Activated naive CD4-positive, alpha-beta T cell treated with anti-CD3 and anti-CD28 coated beads for 36 hours (primary cell): ENCODE measurements around the gene TAS1R3. TPM values are rescaled to one million over a fixed set of nuclear protein-coding genes. Genes with fewer than 3 reads are reported as not detected.

Source experiments
- CTCF ChIA-PET: fragments of 350-600 bp; sonication (Branson Sonifier 250); formaldehyde crosslinking; loops from one replicate; lab custom pipeline; 2021; ENCODE audit warnings: antibody characterized with exemption; lab: Charles Lee
- DNase-seq: peaks from one replicate; pipeline ENCODE4 v3.0.0-alpha.2; 2020
- H3K27ac Mint-ChIP-seq: one replicate; pipeline ENCODE4 v1.8.0; 2021; ENCODE audit warnings: mild to moderate bottlenecking, mixed read lengths
- H3K27me3 Mint-ChIP-seq: one replicate; pipeline ENCODE4 v1.8.0; 2021; ENCODE audit warnings: low read depth, mixed read lengths
- H3K36me3 Mint-ChIP-seq: one replicate; pipeline ENCODE4 v1.8.0; 2021; ENCODE audit warnings: low read depth, mixed read lengths
- H3K4me1 Mint-ChIP-seq: one replicate; pipeline ENCODE4 v1.8.0; 2021; ENCODE audit warnings: low read depth, mixed read lengths
- H3K4me3 Mint-ChIP-seq: one replicate; pipeline ENCODE4 v1.8.0; 2021; ENCODE audit warnings: mild to moderate bottlenecking, moderate library complexity, mixed read lengths
- H3K9me3 Mint-ChIP-seq: one replicate; pipeline ENCODE4 v1.8.0; 2021; ENCODE audit warnings: mixed read lengths
- intact Hi-C: fragments of 100-400 bp; cut with micrococcal nuclease; formaldehyde crosslinking; loops from one replicate; pipeline ENCODE4 v1.15.1; 2023
- total RNA-seq, 2 experiments: library from RNA; stranded (reverse); gene quantifications; one replicate each; pipeline ENCODE4 v1.2.3, GENCODE V29; 2021

TAS1R3 gene
- under 1 TPM; 0.10 to 0.14 TPM for total RNA-seq

- DNase-seq: no peak
- H3K4me3 Mint-ChIP-seq: no peak within 1 kb of the TSS
Measured at GRCh38 chr1:1331068-1331965, at the start of gene TAS1R3. Gene TAS1R3 (plus strand): TSS chr1:1331280. CDS start chr1:1331346, 66 bp downstream.

GRCh38 chr1:1281533-1282321 is 49.4 kb upstream of the TAS1R3 start:
- intact Hi-C loops: no loop called here
- no peak overlapping the region for H3K27ac Mint-ChIP-seq
- DNase-seq: peak; percentile 27
- no peaks in the 10 kb centered on the region for H3K4me1 Mint-ChIP-seq
- H3K9me3 Mint-ChIP-seq: no peaks in the 10 kb centered on the region
- H3K27me3 Mint-ChIP-seq: no peaks in the 10 kb centered on the region
- H3K36me3 Mint-ChIP-seq: no peaks in the 10 kb centered on the region
- CTCF ChIA-PET: interaction anchor here (0.8 to 1.5 kb wide), 3 partner anchors 8 to 19 kb away, joined by 3 to 4 read pairs (median 3); partner anchors contain the start of gene UBE2J2
- H3K4me3 Mint-ChIP-seq: no peak overlapping the region

More at GRCh38 chr1:1331068-1331965, at the start of gene TAS1R3:
- Mint-ChIP-seq H3K27me3 (no peaks in the 10 kb centered on the region), H3K4me1 (peaks cover under 1% of the 10 kb centered on the region), H3K36me3 (no peaks in the 10 kb centered on the region), H3K9me3 (no peaks in the 10 kb centered on the region), H3K27ac (no peak within 1 kb of the TSS)
- intact Hi-C loops: no loop called here
- CTCF ChIA-PET: no interaction called here

- Mint-ChIP-seq H3K4me1 (no peaks in the 10 kb centered on the region), H3K36me3 (no peaks in the 10 kb centered on the region), H3K9me3 (no peaks in the 10 kb centered on the region), H3K27ac (no peak overlapping the region), H3K4me3 (no peak overlapping the region), H3K27me3 (no peaks in the 10 kb centered on the region)
- intact Hi-C loops: no loop called here
- no peak for DNase-seq
- CTCF ChIA-PET: no interaction called here
Measured at GRCh38 chr1:1282998-1283397, 48.1 kb upstream of the TAS1R3 start.

- H3K36me3 Mint-ChIP-seq: no peaks in the 10 kb centered on the region
- no peaks in the 10 kb centered on the region for H3K4me1 Mint-ChIP-seq
- H3K27ac Mint-ChIP-seq: no peak overlapping the region
- CTCF ChIA-PET: no interaction called here
- DNase-seq: no peak
- intact Hi-C loops: no loop called here
- H3K4me3 Mint-ChIP-seq: no peak overlapping the region
- no peaks in the 10 kb centered on the region for H3K9me3 Mint-ChIP-seq
- H3K27me3 Mint-ChIP-seq: no peaks in the 10 kb centered on the region
Measured at GRCh38 chr1:1283821-1284220, 47.3 kb upstream of the TAS1R3 start.

GRCh38 chr1:1284221-1285101 is 46.6 kb upstream of the TAS1R3 start:
- H3K27ac Mint-ChIP-seq: no peak overlapping the region
- no peak for DNase-seq
- no peaks in the 10 kb centered on the region for H3K36me3 Mint-ChIP-seq
- no peaks in the 10 kb centered on the region for H3K4me1 Mint-ChIP-seq
- H3K9me3 Mint-ChIP-seq: no peaks in the 10 kb centered on the region
- no peak overlapping the region for H3K4me3 Mint-ChIP-seq
- intact Hi-C loops: no loop called here
- CTCF ChIA-PET: no interaction called here
- H3K27me3 Mint-ChIP-seq: no peaks in the 10 kb centered on the region

- H3K4me3 Mint-ChIP-seq: no peak overlapping the region
- no peaks in the 10 kb centered on the region for H3K36me3 Mint-ChIP-seq
- H3K9me3 Mint-ChIP-seq: no peaks in the 10 kb centered on the region
- CTCF ChIA-PET: no interaction called here
- no peak for DNase-seq
- no peak overlapping the region for H3K27ac Mint-ChIP-seq
- H3K27me3 Mint-ChIP-seq: no peaks in the 10 kb centered on the region
- intact Hi-C loops: no loop called here
- no peaks in the 10 kb centered on the region for H3K4me1 Mint-ChIP-seq
Measured at GRCh38 chr1:1285102-1285571, 45.9 kb upstream of the TAS1R3 start.

GRCh38 chr1:1285611-1286311 is 45.3 kb upstream of the TAS1R3 start:
- Mint-ChIP-seq H3K27me3 (no peaks in the 10 kb centered on the region), H3K4me1 (no peaks in the 10 kb centered on the region), H3K4me3 (no peak overlapping the region), H3K36me3 (no peaks in the 10 kb centered on the region), H3K9me3 (no peaks in the 10 kb centered on the region), H3K27ac (no peak overlapping the region)
- DNase-seq: no peak
- CTCF ChIA-PET: interaction anchor here (0.7 kb wide), 1 partner anchor 155 kb away, joined by 3 read pairs; no protein-coding TSS in a partner anchor
- intact Hi-C loops: no loop called here

- H3K4me1 Mint-ChIP-seq: no peaks in the 10 kb centered on the region
- intact Hi-C loops: no loop called here
- no peaks in the 10 kb centered on the region for H3K9me3 Mint-ChIP-seq
- no peak overlapping the region for H3K4me3 Mint-ChIP-seq
- H3K36me3 Mint-ChIP-seq: no peaks in the 10 kb centered on the region
- no peak for DNase-seq
- H3K27ac Mint-ChIP-seq: no peak overlapping the region
- CTCF ChIA-PET: interaction anchor here (0.7 to 1.2 kb wide), 3 partner anchors 154 to 170 kb away, joined by 3 to 5 read pairs (median 3); partner anchors contain the start of gene C1orf159
- H3K27me3 Mint-ChIP-seq: no peaks in the 10 kb centered on the region
Measured at GRCh38 chr1:1286313-1287261, 44.5 kb upstream of the TAS1R3 start.

- CTCF ChIA-PET: interaction anchor here (0.9 to 1.2 kb wide), 2 partner anchors 166 to 171 kb away, joined by 3 to 5 read pairs; partner anchors contain the start of gene C1orf159
- Mint-ChIP-seq H3K4me3 (no peak overlapping the region), H3K4me1 (no peaks in the 10 kb centered on the region), H3K9me3 (no peaks in the 10 kb centered on the region), H3K27ac (no peak overlapping the region), H3K27me3 (no peaks in the 10 kb centered on the region), H3K36me3 (no peaks in the 10 kb centered on the region)
- intact Hi-C loops: no loop called here
- no peak for DNase-seq
Measured at GRCh38 chr1:1287288-1288110, 43.6 kb upstream of the TAS1R3 start.

- intact Hi-C loops: loop anchor here (5.0 kb wide), 1 partner anchor 308 kb away; the partner anchor contains the start of gene PERM1
- Mint-ChIP-seq H3K27ac (no peak overlapping the region), H3K9me3 (no peaks in the 10 kb centered on the region), H3K27me3 (no peaks in the 10 kb centered on the region), H3K4me1 (no peaks in the 10 kb centered on the region), H3K36me3 (no peaks in the 10 kb centered on the region), H3K4me3 (no peak overlapping the region)
- DNase-seq: peak; percentile 65
- CTCF ChIA-PET: interaction anchor here (3.2 kb wide), 1 partner anchor 168 kb away, joined by 34 read pairs; no protein-coding TSS in a partner anchor
Measured at GRCh38 chr1:1290238-1290731, 40.8 kb upstream of the TAS1R3 start.
